ENCODE data around the gene PARVA. TPM values are rescaled to one million over a fixed set of nuclear protein-coding genes. Genes with fewer than 3 reads are reported as not detected.
A peak's percentile ranks its signal among the peaks of the same experiment; 100 is the strongest.

PARVA gene
- total RNA-seq, 4 donors from 2014 or later = 64.2 to 85.0 (median 70.5) TPM

GRCh38 chr11:12554122-12554521 lies 176.8 kb downstream of the PARVA start:
- WGBS, 2 donors = 0% methylated on average over 1 of the region's 1 CpG
- H3K27ac ChIP-seq = no peak overlapping the region
- H3K4me1 ChIP-seq = peaks cover 0 to 40% (median 16%) of the 10 kb centered on the region in 4 donors
- H3K36me3 ChIP-seq = no peaks in the 10 kb centered on the region
- H3K9me3 ChIP-seq = no peaks in the 10 kb centered on the region
- H3K27me3 ChIP-seq = no peaks in the 10 kb centered on the region
- TF ChIP-seq POLR2A (IDR thresholded peaks at IDR 0.05) = no peak
- TF ChIP-seq EP300 (IDR thresholded peaks at IDR 0.05) = no peak
- TF ChIP-seq CTCF (IDR thresholded peaks at IDR 0.05) = no peak
- DNase-seq (ENCODE audit: low spot score in 2 of 2) = no peak
- H3K4me3 ChIP-seq = no peak overlapping the region

- TF ChIP-seq POLR2A (IDR thresholded peaks at IDR 0.05) = no peak
- peak in 1 of 2 donors; percentile 71 for TF ChIP-seq EP300 (IDR thresholded peaks at IDR 0.05)
- 14 to 23% methylated on average over 3 of the region's 3 CpGs for WGBS, 2 donors
- Histone ChIP-seq H3K9me3 (no peaks in the 10 kb centered on the region), H3K27me3 (no peaks in the 10 kb centered on the region), H3K27ac (peak overlapping the region in 2 of 4 donors; percentile 71 to 74), H3K4me1 (peaks cover 0 to 40% (median 16%) of the 10 kb centered on the region in 4 donors), H3K36me3 (no peaks in the 10 kb centered on the region), H3K4me3 (no peak overlapping the region)
- peak in 1 of 2 donors; percentile 69 for DNase-seq (ENCODE audit: low spot score in 2 of 2)
These were observed 178.8 kb downstream of the PARVA start for GRCh38 chr11:12556155-12556554.

- Histone ChIP-seq H3K36me3 (no peaks in the 10 kb centered on the region), H3K4me3 (no peak overlapping the region), H3K27ac (peak overlapping the region in 2 of 4 donors; percentile 71 to 74), H3K4me1 (peaks cover 0 to 40% (median 16%) of the 10 kb centered on the region in 4 donors), H3K9me3 (no peaks in the 10 kb centered on the region), H3K27me3 (no peaks in the 10 kb centered on the region)
- DNase-seq (ENCODE audit: low spot score in 2 of 2) = peak; percentile 35 to 59
- TF ChIP-seq EP300 (IDR thresholded peaks at IDR 0.05) (peak in 1 of 2 donors; percentile 59), POLR2A (IDR thresholded peaks at IDR 0.05) (no peak)
- WGBS, 2 donors = 13 to 15% methylated on average over 6 of the region's 6 CpGs
These were observed 179.5 kb downstream of the PARVA start for GRCh38 chr11:12556788-12557384.

- H3K9me3 ChIP-seq = no peaks in the 10 kb centered on the region
- no peak for DNase-seq (ENCODE audit: low spot score in 2 of 2)
- WGBS, 2 donors = 41 to 53% methylated on average over 3 of the region's 3 CpGs
- no peak overlapping the region for H3K27ac ChIP-seq
- H3K4me3 ChIP-seq = no peak overlapping the region
- no peak for TF ChIP-seq CTCF (IDR thresholded peaks at IDR 0.05)
- no peak for TF ChIP-seq EP300 (IDR thresholded peaks at IDR 0.05)
- no peak for TF ChIP-seq POLR2A (IDR thresholded peaks at IDR 0.05)
- no peaks in the 10 kb centered on the region for H3K27me3 ChIP-seq
- peaks cover 0 to 30% (median 16%) of the 10 kb centered on the region in 4 donors for H3K4me1 ChIP-seq
- H3K36me3 ChIP-seq = no peaks in the 10 kb centered on the region
These were observed 181.6 kb downstream of the PARVA start for GRCh38 chr11:12559011-12559410.

- H3K4me3 ChIP-seq = no peak overlapping the region
- H3K9me3 ChIP-seq = no peaks in the 10 kb centered on the region
- no peak for DNase-seq (ENCODE audit: low spot score in 2 of 2)
- 92 to 94% methylated on average over 3 of the region's 3 CpGs for WGBS, 2 donors
- no peak overlapping the region for H3K27ac ChIP-seq
- TF ChIP-seq POLR2A (IDR thresholded peaks at IDR 0.05) = no peak
- no peak for TF ChIP-seq EP300 (IDR thresholded peaks at IDR 0.05)
- no peak for TF ChIP-seq CTCF (IDR thresholded peaks at IDR 0.05)
- no peaks in the 10 kb centered on the region for H3K36me3 ChIP-seq
- H3K27me3 ChIP-seq = no peaks in the 10 kb centered on the region
- peaks cover 0 to 26% (median 16%) of the 10 kb centered on the region in 4 donors for H3K4me1 ChIP-seq
These were observed 183.0 kb downstream of the PARVA start for GRCh38 chr11:12560362-12560761.

GRCh38 chr11:12560861-12561260 lies 183.5 kb downstream of the PARVA start:
- Histone ChIP-seq H3K27me3 (no peaks in the 10 kb centered on the region), H3K27ac (no peak overlapping the region), H3K9me3 (no peaks in the 10 kb centered on the region), H3K4me1 (peaks cover 0 to 21% (median 16%) of the 10 kb centered on the region in 4 donors), H3K36me3 (no peaks in the 10 kb centered on the region), H3K4me3 (no peak overlapping the region)
- 48 to 50% methylated on average over 2 of the region's 2 CpGs for WGBS, 2 donors
- TF ChIP-seq CTCF (IDR thresholded peaks at IDR 0.05) (no peak), POLR2A (IDR thresholded peaks at IDR 0.05) (no peak), EP300 (IDR thresholded peaks at IDR 0.05) (no peak)
- DNase-seq (ENCODE audit: low spot score in 2 of 2) = no peak
